GM18873 (cell line): ENCODE measurements around the gene COG5.
A peak's percentile ranks its signal among the peaks of the same experiment; 100 is the strongest.

Experiments
- ATAC-seq: cut with Tn5 transposase; IDR thresholded peaks from one replicate; pipeline ENCODE4 v1.9.1; 2021; ENCODE audit warnings: mild to moderate bottlenecking, moderate library complexity, moderate number of reproducible peaks; ENCODE audit not compliant: unreplicated experiment, low FRiP score

COG5 gene

GRCh38 chr7:107203607-107204006 lies 360.1 kb downstream of the COG5 start:
- no peak for ATAC-seq

- no peak for ATAC-seq
Observed at GRCh38 chr7:107201795-107202450, 361.8 kb downstream of the COG5 start.

GRCh38 chr7:107196834-107197610 lies 366.7 kb downstream of the COG5 start:
- ATAC-seq: no peak

GRCh38 chr7:107194052-107194451 lies 369.7 kb downstream of the COG5 start:
- no peak for ATAC-seq

GRCh38 chr7:107190090-107190489 lies 373.6 kb downstream of the COG5 start:
- no peak for ATAC-seq

GRCh38 chr7:107187774-107188173 lies 375.9 kb downstream of the COG5 start:
- no peak for ATAC-seq

- no peak for ATAC-seq
Observed at GRCh38 chr7:107186240-107186639, 377.5 kb downstream of the COG5 start.

- no peak for ATAC-seq
Observed at GRCh38 chr7:107185716-107186115, 378.0 kb downstream of the COG5 start.

- ATAC-seq: no peak
Observed at GRCh38 chr7:107181172-107181571, 382.5 kb downstream of the COG5 start.

GRCh38 chr7:107180378-107180777 lies 383.3 kb downstream of the COG5 start:
- no peak for ATAC-seq

GRCh38 chr7:107179326-107180164 lies 384.2 kb downstream of the COG5 start:
- ATAC-seq: no peak

- peak; percentile 42 for ATAC-seq
Observed at GRCh38 chr7:107173691-107174406, 389.9 kb downstream of the COG5 start.

- no peak for ATAC-seq
Observed at GRCh38 chr7:107173191-107173590, 390.5 kb downstream of the COG5 start.

GRCh38 chr7:107172276-107173032 lies 391.3 kb downstream of the COG5 start:
- ATAC-seq: no peak

- no peak for ATAC-seq
Observed at GRCh38 chr7:107171496-107171895, 392.2 kb downstream of the COG5 start.

GRCh38 chr7:107170051-107170915 lies 393.4 kb downstream of the COG5 start:
- ATAC-seq: no peak

GRCh38 chr7:107169120-107170050 lies 394.3 kb downstream of the COG5 start:
- ATAC-seq: no peak
